ENCODE data around the gene MED14. TPM values are rescaled to one million over a fixed set of nuclear protein-coding genes. Genes with fewer than 3 reads are reported as not detected.
A peak's percentile ranks its signal among the peaks of the same experiment; 100 is the strongest.

MED14 gene
- total RNA-seq, 1 donor from 2014 or later, result 79.9 TPM

DNA sequence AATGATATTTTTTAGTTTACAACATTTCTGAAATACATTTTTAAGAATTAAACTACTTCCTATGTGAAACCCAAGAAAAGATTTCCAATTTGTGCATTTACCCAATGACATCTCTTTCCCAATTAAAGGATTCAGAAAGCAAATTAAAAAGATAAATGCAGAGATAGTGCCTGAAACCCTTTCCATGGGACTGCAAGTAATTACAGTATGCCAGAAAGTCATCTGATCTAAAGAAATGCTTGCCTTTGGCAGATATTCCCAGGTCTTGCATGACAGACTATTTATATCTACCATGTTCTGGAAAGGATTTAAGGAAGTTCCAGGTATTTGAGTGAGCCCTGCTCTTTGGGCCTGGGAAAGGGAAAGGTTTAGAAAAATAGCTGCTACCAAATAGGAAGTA, 46.4 kb downstream of the MED14 start:
- no peak for FAIRE-seq

DNA sequence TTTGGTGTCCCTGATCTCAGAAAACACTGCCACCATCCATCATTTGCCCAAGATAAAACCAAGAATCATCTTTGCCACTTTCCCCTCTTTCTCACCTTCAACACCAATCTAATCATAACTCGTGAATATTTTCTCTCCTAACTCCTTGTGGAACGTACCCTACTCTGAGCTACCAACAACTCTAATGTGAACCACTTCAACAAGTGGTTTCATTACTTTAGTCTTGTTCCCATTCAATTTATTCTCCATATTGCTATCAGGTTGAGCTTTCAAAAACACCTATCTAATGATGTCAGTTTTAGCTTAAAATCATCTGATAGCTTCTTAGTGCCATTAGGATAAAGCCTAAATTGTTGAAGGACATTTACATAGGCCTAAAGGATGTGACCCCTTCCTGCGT, 48.2 kb downstream of the MED14 start:
- peak overlapping the region; percentile 15 for H3K27ac Mint-ChIP-seq (ENCODE audit: unreplicated experiment)
- H3K36me3 ChIP-seq (ENCODE audit: insufficient read depth, low read length), result peaks cover 6% of the 10 kb centered on the region
- H3K36me3 Mint-ChIP-seq (ENCODE audit: low read depth, unreplicated experiment), result peaks cover 8% of the 10 kb centered on the region

More for the DNA sequence above, 46.4 kb downstream of the MED14 start:
- Histone ChIP-seq H3K9me3 (ENCODE audit: insufficient read depth, low read depth, low read length) (no peaks in the 10 kb centered on the region), H2AFZ (ENCODE audit: low read depth, low read length) (no peak overlapping the region), H3K36me3 (ENCODE audit: insufficient read depth, low read length) (peaks cover 11% of the 10 kb centered on the region), H3K27me3 (ENCODE audit: insufficient read depth, low read length) (no peaks in the 10 kb centered on the region), H3K9ac (ENCODE audit: low read length) (no peak overlapping the region), H3K27ac (ENCODE audit: low read depth, low read length) (no peak overlapping the region), H3K79me2 (ENCODE audit: insufficient read depth, low read length) (no peaks in the 10 kb centered on the region), H3K4me1 (ENCODE audit: insufficient read depth, low read length) (no peaks in the 10 kb centered on the region), H3K4me3 (ENCODE audit: insufficient read depth, low read depth, low read length) (no peak overlapping the region), H4K20me1 (ENCODE audit: insufficient read depth, low read length) (no peaks in the 10 kb centered on the region), H3K4me2 (ENCODE audit: low read length) (no peak overlapping the region)
- Mint-ChIP-seq H3K27ac (ENCODE audit: unreplicated experiment) (no peak overlapping the region), H3K4me1 (ENCODE audit: low read depth, unreplicated experiment) (no peaks in the 10 kb centered on the region), H3K36me3 (ENCODE audit: low read depth, unreplicated experiment) (peaks cover 13% of the 10 kb centered on the region), H3K4me3 (ENCODE audit: unreplicated experiment) (no peak overlapping the region), H3K9me3 (ENCODE audit: unreplicated experiment) (no peaks in the 10 kb centered on the region), H3K27me3 (ENCODE audit: low read depth, unreplicated experiment) (no peaks in the 10 kb centered on the region)
- DNase-seq (ENCODE audit: low read depth), result no peak
- no peak for TF ChIP-seq EZH2 (IDR thresholded peaks at IDR 0.05; ENCODE audit: insufficient read depth, low read length)
- TF ChIP-seq, protein P1, sequence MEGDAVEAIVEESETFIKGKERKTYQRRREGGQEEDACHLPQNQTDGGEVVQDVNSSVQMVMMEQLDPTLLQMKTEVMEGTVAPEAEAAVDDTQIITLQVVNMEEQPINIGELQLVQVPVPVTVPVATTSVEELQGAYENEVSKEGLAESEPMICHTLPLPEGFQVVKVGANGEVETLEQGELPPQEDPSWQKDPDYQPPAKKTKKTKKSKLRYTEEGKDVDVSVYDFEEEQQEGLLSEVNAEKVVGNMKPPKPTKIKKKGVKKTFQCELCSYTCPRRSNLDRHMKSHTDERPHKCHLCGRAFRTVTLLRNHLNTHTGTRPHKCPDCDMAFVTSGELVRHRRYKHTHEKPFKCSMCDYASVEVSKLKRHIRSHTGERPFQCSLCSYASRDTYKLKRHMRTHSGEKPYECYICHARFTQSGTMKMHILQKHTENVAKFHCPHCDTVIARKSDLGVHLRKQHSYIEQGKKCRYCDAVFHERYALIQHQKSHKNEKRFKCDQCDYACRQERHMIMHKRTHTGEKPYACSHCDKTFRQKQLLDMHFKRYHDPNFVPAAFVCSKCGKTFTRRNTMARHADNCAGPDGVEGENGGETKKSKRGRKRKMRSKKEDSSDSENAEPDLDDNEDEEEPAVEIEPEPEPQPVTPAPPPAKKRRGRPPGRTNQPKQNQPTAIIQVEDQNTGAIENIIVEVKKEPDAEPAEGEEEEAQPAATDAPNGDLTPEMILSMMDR (IDR thresholded peaks at IDR 0.05; ENCODE audit: insufficient read depth, low read depth, low read length), result no peak

DNA sequence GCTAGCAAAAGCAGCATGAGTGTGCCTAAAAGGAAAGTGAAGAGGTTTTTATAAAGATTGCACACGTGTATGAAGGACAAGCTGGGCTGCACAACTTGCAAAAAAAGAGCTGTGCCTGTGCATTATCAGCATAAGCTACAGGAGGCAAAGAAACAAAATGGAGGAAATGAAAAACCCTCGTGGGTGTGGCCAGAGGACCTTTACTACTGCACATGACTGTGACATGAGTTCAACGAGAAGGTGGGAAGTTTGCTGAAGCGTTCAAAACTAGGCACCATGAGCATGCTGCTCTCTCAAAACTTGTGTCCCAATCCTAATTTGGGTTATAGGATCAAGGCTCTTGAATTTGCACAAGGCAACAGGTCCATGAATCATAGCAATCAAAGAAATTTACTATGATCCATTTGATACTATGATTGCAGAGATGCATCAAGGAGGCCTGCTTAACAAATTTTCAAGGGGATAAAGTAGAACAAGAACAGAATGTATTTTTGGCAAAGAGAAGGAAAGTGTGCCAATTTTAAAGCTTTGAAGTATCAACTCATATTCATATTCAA, 49.9 kb downstream of the MED14 start:
- H3K27me3 ChIP-seq (ENCODE audit: insufficient read depth, low read length), result no peaks in the 10 kb centered on the region
- Mint-ChIP-seq H3K27ac (ENCODE audit: unreplicated experiment) (no peak overlapping the region), H3K4me1 (ENCODE audit: low read depth, unreplicated experiment) (no peaks in the 10 kb centered on the region), H3K4me3 (ENCODE audit: unreplicated experiment) (no peak overlapping the region), H3K9me3 (ENCODE audit: unreplicated experiment) (no peaks in the 10 kb centered on the region), H3K36me3 (ENCODE audit: low read depth, unreplicated experiment) (peaks cover 8% of the 10 kb centered on the region), H3K27me3 (ENCODE audit: low read depth, unreplicated experiment) (no peaks in the 10 kb centered on the region)
- no peaks in the 10 kb centered on the region for H3K9me3 ChIP-seq (ENCODE audit: insufficient read depth, low read depth, low read length)
- H3K4me3 ChIP-seq (ENCODE audit: insufficient read depth, low read depth, low read length), result no peak overlapping the region
- no peaks in the 10 kb centered on the region for H3K4me1 ChIP-seq (ENCODE audit: insufficient read depth, low read length)
- FAIRE-seq (no peak), DNase-seq (ENCODE audit: low read depth) (no peak)
- no peaks in the 10 kb centered on the region for H3K79me2 ChIP-seq (ENCODE audit: insufficient read depth, low read length)
- TF ChIP-seq EZH2 (IDR thresholded peaks at IDR 0.05; ENCODE audit: insufficient read depth, low read length), result no peak
- TF ChIP-seq, protein P1 (IDR thresholded peaks at IDR 0.05; ENCODE audit: insufficient read depth, low read depth, low read length), result no peak
- no peak overlapping the region for H3K27ac ChIP-seq (ENCODE audit: low read depth, low read length)
- no peak overlapping the region for H2AFZ ChIP-seq (ENCODE audit: low read depth, low read length)
- H4K20me1 ChIP-seq (ENCODE audit: insufficient read depth, low read length), result no peaks in the 10 kb centered on the region
- no peak overlapping the region for H3K4me2 ChIP-seq (ENCODE audit: low read length)
- H3K9ac ChIP-seq (ENCODE audit: low read length), result no peak overlapping the region
- peaks cover 9% of the 10 kb centered on the region for H3K36me3 ChIP-seq (ENCODE audit: insufficient read depth, low read length)

More for the DNA sequence above, 48.2 kb downstream of the MED14 start:
- no peak overlapping the region for H3K4me3 Mint-ChIP-seq (ENCODE audit: unreplicated experiment)
- Histone ChIP-seq H4K20me1 (ENCODE audit: insufficient read depth, low read length) (no peaks in the 10 kb centered on the region), H2AFZ (ENCODE audit: low read depth, low read length) (no peak overlapping the region), H3K27me3 (ENCODE audit: insufficient read depth, low read length) (no peaks in the 10 kb centered on the region), H3K9ac (ENCODE audit: low read length) (no peak overlapping the region), H3K4me2 (ENCODE audit: low read length) (no peak overlapping the region), H3K4me3 (ENCODE audit: insufficient read depth, low read depth, low read length) (no peak overlapping the region), H3K4me1 (ENCODE audit: insufficient read depth, low read length) (no peaks in the 10 kb centered on the region), H3K9me3 (ENCODE audit: insufficient read depth, low read depth, low read length) (no peaks in the 10 kb centered on the region), H3K79me2 (ENCODE audit: insufficient read depth, low read length) (no peaks in the 10 kb centered on the region), H3K27ac (ENCODE audit: low read depth, low read length) (no peak overlapping the region)
- DNase-seq (ENCODE audit: low read depth), result no peak
- no peaks in the 10 kb centered on the region for H3K4me1 Mint-ChIP-seq (ENCODE audit: low read depth, unreplicated experiment)
- no peaks in the 10 kb centered on the region for H3K27me3 Mint-ChIP-seq (ENCODE audit: low read depth, unreplicated experiment)
- peak; percentile 9 for FAIRE-seq
- TF ChIP-seq, protein P1 (IDR thresholded peaks at IDR 0.05; ENCODE audit: insufficient read depth, low read depth, low read length), result no peak
- no peak for TF ChIP-seq EZH2 (IDR thresholded peaks at IDR 0.05; ENCODE audit: insufficient read depth, low read length)
- no peaks in the 10 kb centered on the region for H3K9me3 Mint-ChIP-seq (ENCODE audit: unreplicated experiment)
